Panc1 (cell line): ENCODE results near the gene CCR8. TPM values are rescaled to one million over a fixed set of nuclear protein-coding genes. Genes with fewer than 3 reads are reported as not detected.

ENCODE experiments used
- ATAC-seq: fragments of 200-7000 bp; cut with Tn5 transposase; 2 replicates; pipeline ENCODE4 v1.9.1; 2020; ENCODE audit warnings: mild to moderate bottlenecking, moderate library complexity
- BruUV-seq: library from RNA; stranded (reverse); fragments of 400-500 nt; replicated peaks from 2 replicates; lab custom pipeline; 2021; lab: Mats Ljungman, UMichigan
- CTCF ChIA-PET: fragments of 300-600 bp; sonication (Branson Sonifier 250); formaldehyde crosslinking; loops from one replicate; lab custom pipeline; 2022; ENCODE audit warnings: antibody characterized with exemption; lab: Charles Lee
- POLR2A ChIA-PET: fragments of 300-600 bp; sonication (Branson Sonifier 250); formaldehyde crosslinking; loops from one replicate; lab custom pipeline; 2022; ENCODE audit warnings: antibody characterized with exemption; lab: Charles Lee
- DNase-seq: peaks from one replicate; pipeline ENCODE4 v3.0.0-alpha.2; 2010; ENCODE audit warnings: low read depth, low spot score
- H3K27ac ChIP-seq: 2 replicates; pipeline ENCODE4 v1.5.1; 2011; ENCODE audit warnings: mild to moderate bottlenecking, low read length, inconsistent platforms
- H3K27me3 ChIP-seq: fragments of 200-500 bp; sonication (Bioruptor generic); 2 replicates; pipeline ENCODE4 v1.6.0; 2014; ENCODE audit warnings: low read length, inconsistent platforms; ENCODE audit not compliant: control insufficient read depth, insufficient read depth
- H3K36me3 ChIP-seq: fragments of 200-500 bp; sonication (Bioruptor generic); 2 replicates; pipeline ENCODE4 v1.5.1; 2014; ENCODE audit warnings: inconsistent platforms, mild to moderate bottlenecking, low read length, moderate library complexity; ENCODE audit not compliant: control insufficient read depth, insufficient read depth
- H3K4me1 ChIP-seq: 2 replicates; pipeline ENCODE4 v1.5.1; 2011; ENCODE audit warnings: inconsistent platforms, mild to moderate bottlenecking, low read length, moderate library complexity; ENCODE audit not compliant: control insufficient read depth, insufficient read depth
- H3K4me3 ChIP-seq, 2 experiments: 2 replicates each; pipeline ENCODE4 v1.5.1; 2011 to 2012; ENCODE audit warnings: low read depth in 2 of 2, low read length in 2 of 2, mild to moderate bottlenecking in 2 of 2, inconsistent platforms in 1 of 2, moderate library complexity in 1 of 2
- H3K9me3 ChIP-seq: fragments of 200-500 bp; sonication (Bioruptor generic); 2 replicates; pipeline ENCODE4 v1.5.1; 2014; ENCODE audit warnings: low read depth, mild to moderate bottlenecking, inconsistent platforms, low read length, moderate library complexity; ENCODE audit not compliant: control insufficient read depth, insufficient read depth
- POLR2AphosphoS5 ChIP-seq: IDR thresholded peaks from 2 replicates; pipeline ENCODE4 v1.6.1; 2012; ENCODE audit warnings: mild to moderate bottlenecking, low read depth, low read length, moderate library complexity
- SIN3A ChIP-seq: IDR thresholded peaks from 2 replicates; pipeline ENCODE4 v1.6.1; 2012; ENCODE audit warnings: low read depth, mild to moderate bottlenecking, low read length, moderate library complexity, borderline replicate concordance; ENCODE audit not compliant: insufficient read depth
- TCF7L2 ChIP-seq: IDR thresholded peaks from 2 replicates; pipeline ENCODE4 v1.6.1; 2011; ENCODE audit warnings: mild to moderate bottlenecking, low read depth, low read length, inconsistent platforms
- in situ Hi-C: cut with HindIII; loops from 2 replicates; pipeline ENCODE4 v1.10.0; 2016; ENCODE audit warnings: low sequenced_read_pairs, low pct_unique_long_range_greater_than_20kb
- intact Hi-C: fragments of 100-400 bp; cut with micrococcal nuclease; formaldehyde crosslinking; loops from one replicate; pipeline ENCODE4 v1.10.0; 2022; ENCODE audit not compliant: unreplicated experiment
- total RNA-seq: library from RNA; stranded (reverse); gene quantifications from one replicate; pipeline ENCODE4 v1.2.1, GENCODE V29; 2021; ENCODE audit not compliant: unreplicated experiment
- TF ChIP-seq, protein P1 (sequence below): fragments of 450-650 bp; IDR thresholded peaks from 2 replicates; pipeline ENCODE4 v1.5.1; 2017; ENCODE audit warnings: mild to moderate bottlenecking
- TF ChIP-seq, protein P2 (sequence below), 2 experiments: IDR thresholded peaks; 2 replicates each; pipeline ENCODE4 v1.6.1; 2011 to 2012; ENCODE audit warnings: low read depth in 2 of 2, control low read depth in 1 of 2, low read length in 1 of 2, mild to moderate bottlenecking in 1 of 2, moderate library complexity in 1 of 2; ENCODE audit not compliant: insufficient read depth in 1 of 2

CCR8 gene
- total RNA-seq, 1 experiment from 2014 or later: not detected

DNA sequence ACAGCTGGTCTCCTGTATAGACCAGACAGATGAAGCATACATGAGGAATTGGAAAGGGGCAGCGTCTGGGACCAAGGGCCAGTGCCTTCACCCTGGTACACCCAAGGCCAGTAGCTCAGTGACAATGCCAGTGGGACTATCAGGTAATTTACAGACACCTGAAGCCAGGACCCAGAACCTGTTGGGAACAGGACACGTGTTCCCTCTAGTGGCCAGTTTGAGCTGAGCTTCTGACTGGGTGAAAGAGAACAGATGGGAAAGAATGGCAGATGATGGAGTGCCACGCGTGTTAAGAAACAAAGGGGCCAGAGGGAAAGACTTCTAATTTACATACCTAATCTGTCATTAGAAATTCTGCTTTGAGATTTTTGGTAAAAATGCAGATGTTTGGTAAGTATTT is 48.6 kb downstream of the CCR8 start:
- ChIA-PET CTCF (interaction anchor here (0.6 kb wide), 1 partner anchor 75 kb away, joined by 4 read pairs; no protein-coding TSS in a partner anchor), POLR2A (no interaction called here)
- BruUV-seq: no TSS peak
- no peak overlapping the region for H3K4me3 ChIP-seq
- peaks cover 6% of the 10 kb centered on the region; the same call in 1 of the 2 replicates for H3K4me1 ChIP-seq
- DNase-seq (no peak), ATAC-seq (peak; percentile 88; the same call in 1 of the 2 replicates)
- TF ChIP-seq, protein P1, sequence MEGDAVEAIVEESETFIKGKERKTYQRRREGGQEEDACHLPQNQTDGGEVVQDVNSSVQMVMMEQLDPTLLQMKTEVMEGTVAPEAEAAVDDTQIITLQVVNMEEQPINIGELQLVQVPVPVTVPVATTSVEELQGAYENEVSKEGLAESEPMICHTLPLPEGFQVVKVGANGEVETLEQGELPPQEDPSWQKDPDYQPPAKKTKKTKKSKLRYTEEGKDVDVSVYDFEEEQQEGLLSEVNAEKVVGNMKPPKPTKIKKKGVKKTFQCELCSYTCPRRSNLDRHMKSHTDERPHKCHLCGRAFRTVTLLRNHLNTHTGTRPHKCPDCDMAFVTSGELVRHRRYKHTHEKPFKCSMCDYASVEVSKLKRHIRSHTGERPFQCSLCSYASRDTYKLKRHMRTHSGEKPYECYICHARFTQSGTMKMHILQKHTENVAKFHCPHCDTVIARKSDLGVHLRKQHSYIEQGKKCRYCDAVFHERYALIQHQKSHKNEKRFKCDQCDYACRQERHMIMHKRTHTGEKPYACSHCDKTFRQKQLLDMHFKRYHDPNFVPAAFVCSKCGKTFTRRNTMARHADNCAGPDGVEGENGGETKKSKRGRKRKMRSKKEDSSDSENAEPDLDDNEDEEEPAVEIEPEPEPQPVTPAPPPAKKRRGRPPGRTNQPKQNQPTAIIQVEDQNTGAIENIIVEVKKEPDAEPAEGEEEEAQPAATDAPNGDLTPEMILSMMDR: peak; percentile 80
- TF ChIP-seq SIN3A: no peak
- intact Hi-C loops: loop anchor here (10.0 kb wide), 2 partner anchors 83 to 183 kb away; partner anchors contain the start of gene XIRP1
- no peak overlapping the region for H3K27ac ChIP-seq
- H3K9me3 ChIP-seq: no peaks in the 10 kb centered on the region
- no peaks in the 10 kb centered on the region for H3K27me3 ChIP-seq
- in situ Hi-C loops: no loop called here
- no peaks in the 10 kb centered on the region; the same call in 1 of the 2 replicates for H3K36me3 ChIP-seq

DNA sequence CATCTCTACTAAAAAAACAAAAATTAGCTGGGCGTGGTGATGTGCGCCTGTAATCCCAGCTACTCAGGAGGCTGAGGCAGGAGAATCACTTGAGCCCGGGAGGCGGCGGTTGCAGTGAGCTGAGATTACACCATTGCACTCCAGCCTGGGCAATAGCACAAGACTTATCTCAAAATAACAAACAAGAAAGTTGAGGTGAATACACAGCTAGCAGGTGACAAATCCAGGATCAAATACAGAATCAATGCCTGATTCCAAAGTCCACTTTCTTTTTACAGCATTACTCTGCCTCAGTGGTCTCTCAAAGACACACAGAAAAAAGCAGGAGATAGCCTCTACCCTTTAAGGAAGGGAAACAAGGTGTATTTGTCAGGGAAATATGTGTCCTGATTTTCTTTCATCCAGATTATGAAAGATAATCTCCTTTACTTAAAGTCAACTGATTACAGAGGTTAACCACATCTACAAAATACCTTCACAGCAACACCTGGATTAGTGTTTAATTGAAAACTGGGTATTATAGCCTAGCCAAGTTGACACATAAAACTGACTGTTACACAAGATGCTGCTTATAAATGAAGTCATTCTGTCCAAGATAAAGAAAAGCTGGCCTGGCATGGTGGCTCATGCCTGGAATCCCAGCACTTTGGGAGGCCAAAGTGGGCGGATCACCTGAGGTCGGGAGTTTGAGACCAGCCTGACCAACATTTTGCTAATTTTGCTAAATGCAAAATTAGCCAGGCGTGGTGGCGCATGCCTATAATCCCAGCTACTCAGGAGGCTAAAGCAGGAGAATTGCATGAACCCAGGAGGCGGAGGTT is 49.7 kb downstream of the CCR8 start:
- Histone ChIP-seq H3K27ac (no peak overlapping the region), H3K36me3 (no peaks in the 10 kb centered on the region; the same call in 1 of the 2 replicates), H3K27me3 (no peaks in the 10 kb centered on the region), H3K4me1 (peaks cover 6% of the 10 kb centered on the region; the same call in 1 of the 2 replicates), H3K9me3 (no peaks in the 10 kb centered on the region), H3K4me3 (no peak overlapping the region)
- ATAC-seq (no peak), DNase-seq (no peak)
- in situ Hi-C loops: no loop called here
- ChIA-PET POLR2A (no interaction called here), CTCF (no interaction called here)
- no TSS peak for BruUV-seq
- intact Hi-C loops: loop anchor here (10.0 kb wide), 2 partner anchors 84 to 184 kb away; partner anchors contain the start of gene XIRP1
- TF ChIP-seq POLR2AphosphoS5 (no peak), TCF7L2 (no peak), SIN3A (no peak)
- TF ChIP-seq, protein P1: no peak
- TF ChIP-seq, protein P2, sequence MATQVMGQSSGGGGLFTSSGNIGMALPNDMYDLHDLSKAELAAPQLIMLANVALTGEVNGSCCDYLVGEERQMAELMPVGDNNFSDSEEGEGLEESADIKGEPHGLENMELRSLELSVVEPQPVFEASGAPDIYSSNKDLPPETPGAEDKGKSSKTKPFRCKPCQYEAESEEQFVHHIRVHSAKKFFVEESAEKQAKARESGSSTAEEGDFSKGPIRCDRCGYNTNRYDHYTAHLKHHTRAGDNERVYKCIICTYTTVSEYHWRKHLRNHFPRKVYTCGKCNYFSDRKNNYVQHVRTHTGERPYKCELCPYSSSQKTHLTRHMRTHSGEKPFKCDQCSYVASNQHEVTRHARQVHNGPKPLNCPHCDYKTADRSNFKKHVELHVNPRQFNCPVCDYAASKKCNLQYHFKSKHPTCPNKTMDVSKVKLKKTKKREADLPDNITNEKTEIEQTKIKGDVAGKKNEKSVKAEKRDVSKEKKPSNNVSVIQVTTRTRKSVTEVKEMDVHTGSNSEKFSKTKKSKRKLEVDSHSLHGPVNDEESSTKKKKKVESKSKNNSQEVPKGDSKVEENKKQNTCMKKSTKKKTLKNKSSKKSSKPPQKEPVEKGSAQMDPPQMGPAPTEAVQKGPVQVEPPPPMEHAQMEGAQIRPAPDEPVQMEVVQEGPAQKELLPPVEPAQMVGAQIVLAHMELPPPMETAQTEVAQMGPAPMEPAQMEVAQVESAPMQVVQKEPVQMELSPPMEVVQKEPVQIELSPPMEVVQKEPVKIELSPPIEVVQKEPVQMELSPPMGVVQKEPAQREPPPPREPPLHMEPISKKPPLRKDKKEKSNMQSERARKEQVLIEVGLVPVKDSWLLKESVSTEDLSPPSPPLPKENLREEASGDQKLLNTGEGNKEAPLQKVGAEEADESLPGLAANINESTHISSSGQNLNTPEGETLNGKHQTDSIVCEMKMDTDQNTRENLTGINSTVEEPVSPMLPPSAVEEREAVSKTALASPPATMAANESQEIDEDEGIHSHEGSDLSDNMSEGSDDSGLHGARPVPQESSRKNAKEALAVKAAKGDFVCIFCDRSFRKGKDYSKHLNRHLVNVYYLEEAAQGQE (IDR thresholded peaks at IDR 0.05; ENCODE audit: insufficient read depth in 1 of 2, low read depth in 2 of 2, low read length in 1 of 2): no peak
